Upper lobe of left lung (tissue), 6 donors: ENCODE data around the gene ARHGEF6. TPM values are rescaled to one million over a fixed set of nuclear protein-coding genes. Genes with fewer than 3 reads are reported as not detected.
"Not testable (repeated sequence)": the region's sequence is repeated elsewhere in the genome, so short reads cannot be mapped to it uniquely, and the experiment has no call there.

Experiments
- ATAC-seq, 2 donors: fragments of 200-7000 bp; cut with Tn5 transposase; one replicate each; pipeline ENCODE4 v1.9.1; 2022; ENCODE audit warnings: mild to moderate bottlenecking in 2 of 2, moderate library complexity in 2 of 2; ENCODE audit not compliant: low FRiP score in 2 of 2
- DNase-seq, 2 donors: peaks; one replicate each; pipeline ENCODE4 v3.0.0-alpha.2; 2019 to 2020
- H3K27ac ChIP-seq, 4 donors: fragments of 200-600 bp; sonication (generic); one replicate each; pipeline ENCODE4 v1.5.1; 2016 to 2019
- H3K27me3 ChIP-seq, 4 donors: fragments of 200-600 bp; sonication (generic); one replicate each; pipeline ENCODE4 v1.5.1; 2017 to 2019
- H3K36me3 ChIP-seq, 4 donors: fragments of 200-600 bp; sonication (generic); one replicate each; pipeline ENCODE4 v1.5.1; 2016 to 2019
- H3K4me1 ChIP-seq, 4 donors: fragments of 200-600 bp; sonication (generic); one replicate each; pipeline ENCODE4 v1.5.1; 2018 to 2019
- H3K4me3 ChIP-seq, 4 donors: fragments of 200-600 bp; sonication (generic); one replicate each; pipeline ENCODE4 v1.5.1; 2017 to 2019; ENCODE audit warnings: mild to moderate bottlenecking in 2 of 4, moderate library complexity in 1 of 4
- H3K9me3 ChIP-seq, 4 donors: fragments of 200-600 bp; sonication (generic); one replicate each; pipeline ENCODE4 v1.5.1; 2018 to 2019
- EP300 ChIP-seq, 4 donors: sonication (generic); formaldehyde crosslinking; IDR thresholded peaks; one replicate each; pipeline ENCODE4 v1.5.1; 2017; ENCODE audit warnings: antibody characterized with exemption in 4 of 4, control low read depth in 2 of 4
- POLR2A ChIP-seq, 4 donors: fragments of 450-650 bp; IDR thresholded peaks; one replicate each; pipeline ENCODE4 v1.5.1; 2016 to 2017; ENCODE audit warnings: antibody characterized with exemption in 4 of 4, mild to moderate bottlenecking in 2 of 4
- POLR2AphosphoS5 ChIP-seq, 2 donors: sonication (generic); formaldehyde crosslinking; IDR thresholded peaks; one replicate each; pipeline ENCODE4 v1.5.1; 2017; ENCODE audit warnings: antibody characterized with exemption in 2 of 2
- WGBS, 2 donors: methylation state at CpG; one replicate each; pipeline ENCODE4 v1.1.5; 2017 to 2018; 5-methylcytosine and 5-hydroxymethylcytosine counted together
- total RNA-seq, 6 donors: library from RNA; depleted of rRNA in 4 of 6; stranded (reverse); fragments of >200 nt in 4 of 6; gene quantifications; one replicate each; pipeline versions ENCODE4 v1.1.0 to v1.2.1, GENCODE V29; 2016 to 2021
- TF ChIP-seq, protein P1 (sequence below), 6 experiments: fragments of 450-650 bp in 4 of 6; fragments of 200-600 bp in 2 of 6; sonication (generic) in 2 of 6; IDR thresholded peaks; one replicate each; pipeline ENCODE4 v1.5.1; 2016 to 2019; ENCODE audit warnings: antibody characterized with exemption in 6 of 6
- donor health status: DM: no; HTN: no; CAD: no; lungs with moderate emphysema.
- donor health status: DM: no; HTN: yes; CAD: no; lungs with severe emphysema.

ARHGEF6 gene
- total RNA-seq, 6 donors from 2014 or later = 21.7 to 30.9 (median 27.0) TPM

GRCh38 chrX:136778916-136779315 is 1.8 kb downstream of the ARHGEF6 start:
- no peak for DNase-seq
- Histone ChIP-seq H3K9me3 (no peaks in the 10 kb centered on the region), H3K27me3 (no peaks in the 10 kb centered on the region), H3K36me3 (no peaks in the 10 kb centered on the region), H3K4me3 (no peak overlapping the region), H3K27ac (peak overlapping the region; percentile 54 to 83 (median 73)), H3K4me1 (peaks cover 0 to 16% (median 0%) of the 10 kb centered on the region in 4 donors)
- TF ChIP-seq POLR2AphosphoS5 (IDR thresholded peaks at IDR 0.05) (no peak), EP300 (IDR thresholded peaks at IDR 0.05) (no peak)
- TF ChIP-seq, protein P1, sequence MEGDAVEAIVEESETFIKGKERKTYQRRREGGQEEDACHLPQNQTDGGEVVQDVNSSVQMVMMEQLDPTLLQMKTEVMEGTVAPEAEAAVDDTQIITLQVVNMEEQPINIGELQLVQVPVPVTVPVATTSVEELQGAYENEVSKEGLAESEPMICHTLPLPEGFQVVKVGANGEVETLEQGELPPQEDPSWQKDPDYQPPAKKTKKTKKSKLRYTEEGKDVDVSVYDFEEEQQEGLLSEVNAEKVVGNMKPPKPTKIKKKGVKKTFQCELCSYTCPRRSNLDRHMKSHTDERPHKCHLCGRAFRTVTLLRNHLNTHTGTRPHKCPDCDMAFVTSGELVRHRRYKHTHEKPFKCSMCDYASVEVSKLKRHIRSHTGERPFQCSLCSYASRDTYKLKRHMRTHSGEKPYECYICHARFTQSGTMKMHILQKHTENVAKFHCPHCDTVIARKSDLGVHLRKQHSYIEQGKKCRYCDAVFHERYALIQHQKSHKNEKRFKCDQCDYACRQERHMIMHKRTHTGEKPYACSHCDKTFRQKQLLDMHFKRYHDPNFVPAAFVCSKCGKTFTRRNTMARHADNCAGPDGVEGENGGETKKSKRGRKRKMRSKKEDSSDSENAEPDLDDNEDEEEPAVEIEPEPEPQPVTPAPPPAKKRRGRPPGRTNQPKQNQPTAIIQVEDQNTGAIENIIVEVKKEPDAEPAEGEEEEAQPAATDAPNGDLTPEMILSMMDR (IDR thresholded peaks at IDR 0.05) = no peak
- ATAC-seq = no peak

- WGBS, 2 donors = 81 to 82% methylated on average over 3 of the region's 3 CpGs
These were observed 2.7 kb downstream of the ARHGEF6 start for GRCh38 chrX:136778020-136778419.

DNA sequence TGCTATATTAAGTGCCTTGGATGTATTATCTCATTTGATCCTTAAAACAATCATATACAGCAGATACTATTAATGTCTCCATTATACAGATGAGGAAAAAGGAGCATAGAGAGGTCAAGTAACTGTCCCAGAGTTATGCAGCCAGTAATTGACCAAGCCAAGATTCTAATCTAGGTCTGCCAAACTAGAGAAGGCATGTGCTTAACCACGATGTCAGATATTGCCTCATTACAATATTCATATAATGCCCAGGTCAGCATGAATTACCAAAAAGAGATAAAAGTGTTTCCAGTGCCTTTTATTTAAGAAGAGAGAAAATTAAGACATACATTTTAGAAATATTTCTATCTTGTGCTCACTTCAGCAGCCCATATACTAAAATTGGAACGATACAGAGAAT is 7.1 kb downstream of the ARHGEF6 start:
- no peak overlapping the region for H3K4me3 ChIP-seq

More at GRCh38 chrX:136778020-136778419, 2.7 kb downstream of the ARHGEF6 start:
- H3K27ac ChIP-seq = peak overlapping the region in 2 of 4 donors; percentile 79 to 83
- no peak for DNase-seq
- no peaks in the 10 kb centered on the region for H3K36me3 ChIP-seq
- H3K27me3 ChIP-seq = no peaks in the 10 kb centered on the region
- no peak overlapping the region for H3K4me3 ChIP-seq
- peaks cover 0 to 11% (median 0%) of the 10 kb centered on the region in 4 donors for H3K4me1 ChIP-seq
- H3K9me3 ChIP-seq = no peaks in the 10 kb centered on the region
- ATAC-seq = no peak
- TF ChIP-seq, protein P1 (IDR thresholded peaks at IDR 0.05) = no peak
- TF ChIP-seq POLR2AphosphoS5 (IDR thresholded peaks at IDR 0.05) = no peak
- no peak for TF ChIP-seq EP300 (IDR thresholded peaks at IDR 0.05)
- TF ChIP-seq POLR2A (IDR thresholded peaks at IDR 0.05) = no peak

DNA sequence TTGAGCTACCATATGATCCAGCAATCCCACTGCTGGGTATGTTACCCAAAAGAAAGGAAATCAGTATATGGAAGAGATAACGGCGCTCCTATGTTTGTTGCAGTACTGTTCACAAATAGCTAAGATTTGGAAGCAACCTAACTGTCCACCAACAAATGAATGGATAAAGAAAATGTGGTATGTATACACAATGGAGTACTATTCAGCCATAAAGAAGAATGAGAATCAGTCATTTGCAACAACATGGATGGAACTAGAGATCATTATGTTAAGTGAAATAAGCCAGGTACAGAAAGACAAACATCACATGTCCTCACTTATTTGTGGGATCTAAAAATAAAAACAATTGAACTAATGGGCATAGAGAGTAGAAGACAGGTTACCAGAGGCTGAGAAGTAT is 8.9 kb downstream of the ARHGEF6 start:
- H3K4me3 ChIP-seq, H3K27me3 ChIP-seq, H3K27ac ChIP-seq, H3K36me3 ChIP-seq, H3K9me3 ChIP-seq, H3K4me1 ChIP-seq, DNase-seq, ATAC-seq: not testable (repeated sequence)
- WGBS, 2 donors = 85 to 92% methylated on average over 2 of the region's 2 CpGs

More for the DNA sequence above, 7.1 kb downstream of the ARHGEF6 start:
- Histone ChIP-seq H3K36me3 (no peaks in the 10 kb centered on the region), H3K4me1 (peaks cover 0 to 4% (median under 1%) of the 10 kb centered on the region in 4 donors), H3K9me3 (no peaks in the 10 kb centered on the region), H3K27ac (no peak overlapping the region), H3K27me3 (no peaks in the 10 kb centered on the region)
- DNase-seq = no peak
- no peak for TF ChIP-seq EP300 (IDR thresholded peaks at IDR 0.05)
- TF ChIP-seq POLR2A (IDR thresholded peaks at IDR 0.05) = no peak
- no peak for TF ChIP-seq POLR2AphosphoS5 (IDR thresholded peaks at IDR 0.05)
- 73 to 83% methylated on average over 2 of the region's 2 CpGs for WGBS, 2 donors
- no peak for ATAC-seq

DNA sequence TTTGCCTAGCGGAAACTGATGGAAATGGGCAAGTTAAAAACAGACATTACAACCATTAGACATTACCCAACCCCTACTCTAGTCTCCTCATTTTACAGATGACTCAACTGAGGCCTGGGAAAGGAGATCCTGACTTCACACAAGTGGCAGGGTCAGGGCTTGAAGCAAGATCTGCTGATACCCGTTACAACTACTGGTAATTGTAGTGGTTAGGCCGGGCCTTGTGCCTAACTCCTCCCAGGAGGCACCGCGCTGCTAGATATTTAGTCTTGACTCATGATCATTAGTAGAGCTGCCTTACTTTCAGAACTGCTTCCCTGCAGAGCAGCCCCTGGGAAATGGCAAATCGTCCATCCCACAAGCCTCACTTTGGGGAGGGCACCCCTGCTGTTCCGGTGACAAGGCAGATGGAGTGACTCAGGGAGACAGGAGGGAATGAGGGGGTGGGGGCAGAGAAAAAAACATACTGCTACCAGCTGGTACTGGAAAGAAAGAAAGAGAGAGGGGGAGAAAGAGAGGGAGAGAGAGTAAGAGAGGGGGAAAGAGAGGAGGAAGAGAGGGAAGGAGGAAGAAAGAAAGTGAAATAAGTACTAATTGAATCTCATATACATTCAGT is 12.2 kb downstream of the ARHGEF6 start:
- WGBS, 2 donors = 41 to 46% methylated on average over 2 to 7 of the region's 7 CpGs

More for the DNA sequence above, 12.2 kb downstream of the ARHGEF6 start:
- H3K36me3 ChIP-seq = no peaks in the 10 kb centered on the region
- peaks cover 0 to 10% (median 6%) of the 10 kb centered on the region in 4 donors for H3K4me1 ChIP-seq
- H3K27ac ChIP-seq = peak overlapping the region; percentile 84 to 90 (median 86)
- no peak overlapping the region for H3K4me3 ChIP-seq
- DNase-seq (peak in 1 of 2 donors; percentile 53), ATAC-seq (peak; percentile 44 to 84)
- no peaks in the 10 kb centered on the region for H3K9me3 ChIP-seq
- H3K27me3 ChIP-seq = no peaks in the 10 kb centered on the region
- TF ChIP-seq POLR2A (IDR thresholded peaks at IDR 0.05) = peak in 1 of 4 donors; percentile 32
- TF ChIP-seq, protein P1 (IDR thresholded peaks at IDR 0.05) = no peak
